Right ventricle myocardium inferior (tissue), 1 donor: ENCODE data around the gene C1QBP. TPM values are rescaled to one million over a fixed set of nuclear protein-coding genes. Genes with fewer than 3 reads are reported as not detected.
A peak's percentile ranks its signal among the peaks of the same experiment; 100 is the strongest.
"Not testable (repeated sequence)": the region's sequence is repeated elsewhere in the genome, so short reads cannot be mapped to it uniquely, and the experiment has no call there.

Source experiments
- ATAC-seq: fragments of 200-7000 bp; cut with Tn5 transposase; one replicate; pipeline ENCODE4 v1.9.1; 2020; ENCODE audit warnings: mild to moderate bottlenecking, moderate library complexity
- DNase-seq: peaks from one replicate; pipeline ENCODE4 v3.0.0; 2021; ENCODE audit errors: missing footprints
- intact Hi-C: fragments of 100-400 bp; cut with DNase I; formaldehyde crosslinking; loops from one replicate; pipeline ENCODE4 v1.11.0; 2022
- total RNA-seq: library from RNA; stranded (reverse); fragmentation: NEBNext Ultra II Directional; extraction: Animal tissue kit (Norgen Biotek cat#: 25700); gene quantifications from one replicate; pipeline ENCODE4 v1.2.1, GENCODE V29; 2021
- donor health status: DM: no; HTN: yes; CAD: no; lungs with severe emphysema.

C1QBP gene
- total RNA-seq, 1 donor from 2014 or later: 136 TPM

DNA sequence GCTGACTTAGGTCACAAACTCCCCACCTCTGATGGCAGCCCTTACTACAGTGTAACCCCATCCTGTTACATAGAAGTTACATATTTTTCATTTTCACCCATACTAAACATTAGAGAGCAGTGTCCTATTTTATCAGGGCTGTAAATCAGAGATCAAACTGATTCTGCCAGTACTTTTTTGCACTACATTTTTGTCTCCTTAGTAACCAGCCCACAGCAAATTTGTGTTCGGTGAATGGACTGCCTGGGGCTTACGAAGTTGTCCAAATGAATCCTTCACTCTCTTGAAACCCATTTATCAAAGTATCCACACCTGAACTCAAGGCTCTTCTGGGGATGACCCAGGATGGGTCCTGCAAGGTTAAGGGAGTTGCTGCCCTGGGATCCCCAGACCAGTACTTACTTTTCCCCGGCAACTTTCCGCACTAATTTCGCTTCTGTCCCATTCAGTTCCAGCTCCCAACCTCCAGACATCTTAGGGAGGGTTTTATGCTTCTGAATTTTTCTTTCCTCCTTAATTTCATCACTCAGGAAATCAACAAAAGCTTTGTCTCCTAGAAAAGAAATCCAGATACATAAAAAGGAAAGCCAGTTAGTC, 1.1 kb downstream of the C1QBP start:
- ATAC-seq (no peak), DNase-seq (no peak)
- intact Hi-C loops: loop anchor here (10.0 kb wide), 2 partner anchors 183 to 243 kb away; partner anchors contain the start of gene ZNF594

DNA sequence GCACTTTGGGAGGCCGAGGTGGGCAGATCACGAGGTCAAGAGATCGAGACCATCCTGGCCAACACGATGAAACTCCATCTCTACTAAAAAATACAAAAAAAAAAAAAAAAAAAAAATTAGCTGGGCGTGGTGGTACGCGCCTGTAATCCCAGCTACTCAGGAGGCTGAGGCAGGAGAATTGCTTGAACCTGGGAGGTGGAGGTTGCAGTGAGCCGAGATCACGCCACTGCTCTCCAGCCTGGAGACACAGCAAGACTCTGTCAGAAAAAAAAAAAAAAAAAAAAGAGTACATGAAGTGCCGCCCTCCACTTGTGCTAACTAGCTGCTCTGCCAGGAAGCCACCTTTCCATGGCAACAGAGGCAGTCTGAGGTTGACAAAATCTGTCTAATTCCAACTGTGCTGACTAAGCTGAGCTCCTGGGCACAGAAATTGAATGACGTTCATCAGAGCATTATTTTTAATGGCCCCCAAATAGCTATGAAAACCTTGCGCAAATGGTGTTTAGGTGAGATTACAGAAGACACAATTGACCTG, 3.1 kb downstream of the C1QBP start:
- intact Hi-C loops: loop anchor here (10.0 kb wide), 2 partner anchors 181 to 241 kb away; partner anchors contain the start of gene ZNF594
- not testable (repeated sequence) for ATAC-seq, DNase-seq

DNA sequence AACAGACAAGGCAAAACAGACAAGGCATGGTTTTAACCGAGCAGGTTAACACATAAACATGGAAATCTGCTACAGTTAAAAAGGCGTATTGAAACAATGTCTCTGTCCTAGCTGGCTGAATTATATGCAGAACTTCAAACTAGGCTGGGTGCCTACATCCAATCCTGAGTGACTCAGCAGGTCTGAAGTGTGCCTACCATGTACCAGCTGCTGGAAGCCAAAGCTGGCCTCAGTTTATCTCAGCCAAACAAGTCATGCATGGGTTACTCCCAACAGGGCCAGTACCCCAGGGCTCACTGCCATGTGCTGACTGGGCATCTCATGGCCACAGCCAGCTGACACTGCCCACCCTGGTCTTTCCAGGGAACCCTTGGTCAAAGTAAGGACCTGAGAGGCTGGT, 4.0 kb downstream of the C1QBP start:
- intact Hi-C loops: loop anchor here (10.0 kb wide), 2 partner anchors 180 to 240 kb away; partner anchors contain the start of gene ZNF594
- ATAC-seq: no peak

DNA sequence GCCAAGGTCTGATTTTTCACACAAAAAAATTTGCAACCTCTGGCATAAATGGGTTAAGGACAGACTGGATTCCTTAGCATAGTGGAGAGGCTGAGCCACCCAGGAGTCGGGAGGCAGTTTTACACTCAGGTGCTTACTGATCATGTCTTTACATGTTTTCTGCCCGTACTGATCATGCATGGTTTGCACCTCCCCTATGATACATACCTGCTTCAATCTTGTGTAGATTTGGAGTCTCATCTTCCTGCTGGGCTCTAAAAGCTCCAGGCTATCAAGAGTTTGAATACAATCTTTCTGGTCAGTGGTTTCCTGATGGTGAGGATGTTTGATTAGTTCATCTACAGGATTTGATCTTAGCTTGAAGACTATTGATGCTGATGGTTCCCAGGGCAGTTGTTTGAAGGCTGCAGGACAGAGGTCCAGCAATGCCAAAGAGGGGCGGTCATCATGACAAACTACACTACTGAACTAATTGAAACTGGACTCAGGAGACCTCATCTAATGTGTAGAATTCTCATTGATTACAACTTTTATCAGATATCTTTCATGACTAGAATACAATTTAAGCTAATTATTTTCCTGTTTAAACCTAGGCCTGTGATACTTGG, 6.9 kb downstream of the C1QBP start:
- ATAC-seq (no peak), DNase-seq (no peak)
- intact Hi-C loops: loop anchor here (10.0 kb wide), 2 partner anchors 177 to 237 kb away; partner anchors contain the start of gene ZNF594

More for the DNA sequence above, 4.0 kb downstream of the C1QBP start:
- no peak for DNase-seq

DNA sequence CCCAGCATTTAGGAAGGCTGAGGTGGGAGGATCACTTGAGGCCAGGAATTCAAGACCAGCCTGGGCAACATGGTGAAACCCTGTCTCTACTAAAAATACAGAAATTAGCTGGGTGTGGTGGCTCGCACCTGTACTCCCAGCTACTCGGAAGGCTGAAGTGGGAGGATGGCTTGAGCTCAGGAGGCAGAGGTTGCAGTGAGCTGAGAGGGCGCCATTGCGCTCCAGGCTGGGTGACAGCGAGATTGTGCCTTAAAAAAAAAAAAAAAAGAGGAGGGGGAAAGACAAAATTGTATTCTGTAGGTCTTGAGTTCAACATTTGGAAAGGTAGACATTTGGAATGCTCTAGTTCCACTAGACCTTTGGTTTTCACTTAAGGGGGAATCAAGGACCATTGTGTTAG, 7.7 kb downstream of the C1QBP start:
- not testable (repeated sequence) for DNase-seq, ATAC-seq
- intact Hi-C loops: loop anchor here (10.0 kb wide), 2 partner anchors 176 to 236 kb away; partner anchors contain the start of gene ZNF594

DNA sequence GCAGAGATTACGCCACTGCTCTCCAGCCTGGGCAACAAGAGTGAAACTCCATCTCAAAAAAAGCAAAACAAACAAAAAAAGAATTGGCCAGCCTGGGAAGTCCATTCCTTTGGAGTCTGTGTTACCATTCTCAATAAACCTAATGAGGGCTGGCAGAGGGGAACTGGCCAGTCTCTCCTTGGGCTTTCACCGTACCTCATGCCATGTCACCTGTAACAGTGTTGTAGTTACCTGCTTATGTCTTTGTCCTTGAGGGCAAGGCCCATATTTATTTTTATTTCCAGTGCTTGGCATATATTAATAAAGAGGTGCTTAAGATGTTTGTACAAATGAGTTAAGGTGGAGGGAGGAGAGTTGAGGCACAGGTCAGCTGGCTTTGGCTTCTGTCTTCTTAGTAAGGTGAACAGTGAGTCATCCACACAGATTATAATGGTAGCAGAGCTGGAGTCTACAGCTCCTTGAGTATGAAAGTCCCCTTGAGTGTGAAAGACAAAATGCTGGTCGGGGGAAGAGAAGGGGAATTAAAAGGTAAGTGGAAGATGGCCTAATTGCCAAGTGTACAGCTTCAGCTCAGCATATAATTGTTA, 8.4 kb downstream of the C1QBP start:
- intact Hi-C loops: loop anchor here (10.0 kb wide), 2 partner anchors 176 to 236 kb away; partner anchors contain the start of gene ZNF594
- DNase-seq (no peak), ATAC-seq (no peak)

DNA sequence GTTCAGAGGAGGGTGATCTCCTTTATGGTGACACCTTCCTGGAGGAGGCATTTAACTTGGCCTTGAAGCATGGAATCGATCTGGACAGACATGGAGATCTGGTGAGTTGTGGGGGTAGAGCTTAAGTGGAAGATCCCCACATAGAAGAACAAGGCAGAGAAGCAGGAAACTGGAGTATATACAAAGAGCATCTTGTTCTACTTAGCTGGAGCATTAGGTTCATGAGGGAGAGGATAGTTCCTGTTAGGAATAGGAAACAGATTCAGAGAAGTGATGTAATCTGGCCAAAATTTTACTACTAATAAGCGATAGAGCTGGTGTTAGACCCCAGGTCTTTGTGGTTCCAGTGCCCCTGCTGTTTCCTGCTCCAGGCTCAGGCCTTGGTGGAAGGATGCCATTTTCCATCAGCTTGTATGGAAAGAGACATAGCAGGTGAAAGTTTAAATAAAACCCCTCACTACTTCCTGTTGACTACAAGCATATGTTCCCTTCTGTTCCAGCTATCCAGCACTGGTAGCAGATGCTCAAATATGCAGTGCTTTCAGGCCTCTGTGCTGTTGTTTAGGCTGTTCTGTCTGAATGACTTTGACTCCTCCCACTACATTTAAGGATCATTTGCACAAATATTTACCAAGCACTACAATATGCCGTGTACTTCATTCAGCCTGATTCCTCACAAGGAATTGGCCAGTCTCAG, 9.6 kb downstream of the C1QBP start:
- intact Hi-C loops: no loop called here
- ATAC-seq: no peak
- no peak for DNase-seq

DNA sequence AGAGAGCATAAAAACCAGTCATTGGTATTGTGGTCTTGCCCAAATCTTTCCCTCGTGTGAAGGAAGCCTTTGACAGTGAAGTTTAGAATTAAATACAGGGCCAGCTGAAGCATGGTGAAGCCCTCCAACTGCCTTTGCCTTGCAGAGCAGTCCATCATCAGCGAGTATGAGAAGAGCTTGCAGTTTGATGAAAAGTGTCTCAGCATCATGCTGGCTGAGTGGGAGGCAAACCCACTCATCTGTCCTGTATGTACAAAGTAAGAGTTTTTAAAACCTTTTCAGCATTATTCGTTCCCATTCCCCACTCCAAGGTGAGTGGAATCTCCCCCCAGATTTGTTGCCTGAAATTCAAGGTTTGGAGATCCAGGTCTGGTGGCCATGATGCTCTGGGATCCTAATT, 13.1 kb downstream of the C1QBP start:
- intact Hi-C loops: no loop called here
- ATAC-seq (no peak), DNase-seq (no peak)

DNA sequence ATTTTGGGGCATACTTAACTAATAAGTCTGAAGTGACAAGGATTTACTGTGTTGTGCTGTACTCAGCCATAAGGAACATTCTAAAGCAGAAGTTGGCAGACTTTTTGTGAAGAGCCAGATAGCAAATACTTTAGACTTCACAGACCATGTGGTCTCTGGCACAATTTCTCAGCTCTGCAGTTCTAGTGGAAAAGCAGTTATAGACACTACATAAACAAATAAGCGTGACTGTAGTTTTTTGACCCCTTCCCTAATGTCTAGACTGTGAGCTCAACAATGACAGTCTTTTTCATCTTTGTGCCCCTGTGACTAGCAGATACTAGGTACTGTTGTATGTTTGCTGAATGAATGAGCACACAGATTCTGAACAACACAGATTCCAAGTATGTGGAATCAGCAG, 14.0 kb downstream of the C1QBP start:
- no peak for DNase-seq
- intact Hi-C loops: no loop called here
- no peak for ATAC-seq

DNA sequence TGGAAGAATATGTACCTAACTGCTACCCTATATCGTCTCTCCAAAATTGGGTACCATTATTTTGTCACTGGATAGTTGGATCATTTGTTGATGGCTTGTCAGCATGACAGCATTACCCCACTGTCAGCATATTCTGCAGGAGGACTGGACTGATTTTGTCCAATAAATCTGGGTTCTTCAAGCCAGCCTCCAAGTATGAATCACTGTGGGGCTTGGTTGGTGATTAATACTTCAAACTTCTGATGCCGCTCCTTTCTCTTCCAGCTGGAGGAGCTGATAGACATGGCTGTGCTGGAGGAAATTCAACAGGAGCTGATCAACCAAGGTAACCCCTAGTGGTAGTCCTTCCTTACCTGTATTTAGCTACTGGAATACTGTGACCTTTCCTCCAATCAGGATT, 16.4 kb downstream of the C1QBP start:
- ATAC-seq (no peak), DNase-seq (no peak)
- intact Hi-C loops: no loop called here

DNA sequence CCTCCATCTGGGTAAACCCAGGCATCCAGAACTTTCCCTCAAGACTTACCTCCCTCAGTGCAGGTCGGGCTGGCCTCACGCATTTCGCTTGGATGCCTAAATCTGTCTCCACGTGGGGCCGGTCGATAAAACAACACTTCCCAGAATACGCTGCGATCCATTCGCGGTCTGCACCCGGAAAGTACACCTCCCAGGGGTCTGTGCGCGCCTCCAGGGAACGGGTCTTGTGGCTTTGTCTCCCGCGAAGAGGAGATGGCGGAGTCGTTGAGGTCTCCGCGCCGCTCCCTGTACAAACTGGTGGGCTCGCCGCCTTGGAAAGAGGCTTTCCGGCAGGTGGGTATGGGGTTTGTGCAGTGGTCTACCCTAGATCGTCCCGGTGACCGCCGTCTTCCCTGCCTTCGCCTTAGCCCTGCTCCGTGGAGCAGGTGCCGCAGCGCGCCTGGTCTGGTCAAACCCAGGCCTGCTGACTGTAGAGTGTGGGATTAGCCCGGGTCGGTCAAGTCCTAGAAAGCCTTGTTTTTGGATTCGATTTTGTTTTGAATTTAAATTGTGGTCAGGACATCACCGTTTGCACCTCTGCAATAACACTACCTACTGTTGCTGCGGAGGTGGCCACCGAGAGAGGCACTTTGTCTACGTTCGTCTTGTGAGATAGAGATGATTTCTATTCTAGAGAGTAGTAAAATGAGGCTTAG, 18.8 kb downstream of the C1QBP start, which contains the start of gene RPAIN:
RPAIN (plus strand) TSS at position 224 of the 695 bp plus-strand sequence; CDS start at position 253, 29 bp downstream.
- peak; percentile 92 for DNase-seq
- intact Hi-C loops: no loop called here
- ATAC-seq: peak; percentile 91

DNA sequence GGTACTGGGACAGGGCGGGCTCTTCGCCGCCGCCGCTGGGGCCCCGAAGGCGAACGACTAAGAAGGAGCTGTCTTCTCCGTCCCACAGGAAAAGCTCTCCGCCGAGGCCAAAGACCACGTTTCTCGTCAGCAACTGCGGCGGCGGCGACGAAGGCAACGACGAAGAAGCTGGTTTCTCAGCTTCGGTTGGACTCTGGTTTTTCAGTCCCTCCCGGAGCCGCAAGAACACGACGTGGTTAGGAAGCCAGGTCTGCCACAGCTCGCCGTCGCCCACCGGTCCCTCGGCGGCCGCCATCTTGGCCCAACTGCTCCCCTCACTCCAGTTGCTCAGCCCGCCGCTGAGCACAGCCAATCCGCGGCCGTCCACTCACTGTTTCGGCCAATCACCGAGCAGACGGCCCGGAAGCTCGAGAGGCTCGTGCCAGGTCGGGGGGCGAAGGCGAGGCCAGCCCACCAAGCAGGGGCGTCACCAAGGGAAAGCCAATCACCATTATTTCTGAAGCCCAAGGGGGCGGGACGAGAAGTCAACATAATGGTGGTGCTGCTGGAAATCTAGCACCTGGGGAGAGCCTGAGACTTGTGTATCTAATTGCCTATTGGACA, 19.5 kb downstream of the C1QBP start, which contains the start of gene NUP88:
NUP88 (minus strand) TSS at position 307 of the 603 bp plus-strand sequence; CDS start at position 295, 12 bp downstream.
- intact Hi-C loops: no loop called here
- peak; percentile 99 for ATAC-seq
- DNase-seq: peak; percentile 97

DNA sequence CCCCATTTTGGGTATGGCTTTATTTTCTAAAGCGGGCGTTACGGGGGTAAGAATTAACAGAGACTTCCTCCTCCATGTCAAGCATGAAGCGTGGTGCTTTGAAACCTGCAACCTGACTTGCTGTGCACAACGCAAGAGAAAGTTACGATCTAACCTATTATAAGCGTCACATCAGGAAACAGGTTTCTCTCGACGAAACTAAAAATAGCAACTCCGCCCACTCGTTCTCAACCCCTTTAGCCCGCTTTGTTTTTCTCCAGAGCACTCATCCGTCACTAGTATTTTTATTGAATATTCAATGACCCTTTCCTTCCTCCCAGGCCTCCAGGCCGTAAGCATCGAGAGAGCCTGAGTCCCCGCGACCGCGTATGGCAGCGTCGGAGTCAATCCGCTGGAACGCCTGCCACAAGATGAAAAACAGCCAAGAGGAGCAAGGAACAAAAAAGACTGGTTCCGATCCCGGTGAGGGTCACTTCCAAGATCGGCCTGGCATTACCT, 20.0 kb downstream of the C1QBP start:
- intact Hi-C loops: no loop called here
- DNase-seq: no peak
- no peak for ATAC-seq

DNA sequence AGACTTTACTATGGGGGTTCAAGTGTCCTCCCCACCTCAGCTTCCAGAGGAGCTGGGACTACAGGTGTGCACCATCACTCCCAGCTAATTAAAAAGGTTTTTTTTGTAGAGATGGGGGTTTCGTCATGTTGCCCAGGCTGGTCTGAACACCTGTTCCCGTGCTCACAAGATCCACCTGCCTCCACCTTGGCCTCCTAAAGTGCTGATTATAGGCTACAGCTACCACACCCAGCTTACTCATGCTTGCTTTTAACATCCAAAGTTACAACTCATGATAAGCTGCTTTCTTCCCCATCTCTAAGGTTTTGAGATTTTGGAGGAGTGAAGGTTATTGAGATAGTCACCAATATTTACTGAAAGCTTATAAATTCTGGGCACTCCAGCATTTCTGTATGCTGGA, 22.1 kb downstream of the C1QBP start:
- intact Hi-C loops: no loop called here
- ATAC-seq: no peak
- no peak for DNase-seq

DNA sequence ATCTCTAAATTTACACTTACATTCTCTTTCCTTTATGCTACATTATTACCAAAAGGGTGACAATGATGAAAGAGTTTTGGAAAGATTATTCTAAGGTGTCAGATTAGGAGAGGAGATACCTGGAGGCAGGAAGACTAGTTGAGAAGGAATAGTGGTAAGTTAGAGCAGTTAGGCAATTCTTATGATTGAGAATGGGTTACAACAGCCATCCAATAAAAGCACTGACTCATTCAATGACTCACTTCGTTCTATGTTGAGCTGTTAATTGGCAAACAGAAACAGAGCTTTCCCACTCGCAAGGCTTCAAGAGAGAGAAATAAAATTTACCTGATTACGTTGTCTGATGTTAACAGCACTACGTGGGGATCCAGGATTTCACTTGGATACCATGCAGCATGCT, 25.3 kb downstream of the C1QBP start:
- DNase-seq (no peak), ATAC-seq (no peak)
- intact Hi-C loops: no loop called here

DNA sequence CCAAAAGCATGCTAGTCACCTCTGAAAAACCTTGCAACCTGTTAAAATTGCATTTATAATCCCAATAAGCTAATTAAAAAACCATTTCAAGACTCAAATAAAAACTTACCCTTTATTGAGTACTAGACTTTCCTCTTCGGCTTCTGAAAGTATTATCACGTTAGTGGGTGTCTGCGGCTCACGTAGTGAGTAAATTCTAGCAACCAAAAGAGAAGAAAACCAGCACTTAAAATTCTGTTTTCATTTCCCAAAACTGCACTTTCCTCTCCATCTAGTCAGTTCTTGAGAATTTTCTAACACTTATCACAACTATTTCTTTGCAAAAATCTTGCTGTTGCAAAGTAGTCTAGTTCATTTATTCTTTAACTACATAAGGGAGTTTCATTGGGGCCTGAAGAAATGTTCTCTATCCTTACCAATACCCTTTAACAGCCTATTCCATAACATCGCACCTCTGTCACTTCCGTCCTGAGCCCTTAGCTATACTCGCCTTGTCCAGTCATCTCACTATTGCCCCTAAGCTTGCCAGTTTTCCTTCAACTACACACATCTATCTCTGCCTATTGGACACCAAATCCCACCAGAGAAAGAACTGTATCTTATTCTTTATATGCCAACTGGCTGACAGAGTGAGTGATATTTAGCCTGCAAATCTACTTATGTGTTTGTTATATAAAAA, 28.2 kb downstream of the C1QBP start:
- DNase-seq (no peak), ATAC-seq (no peak)
- intact Hi-C loops: no loop called here

DNA sequence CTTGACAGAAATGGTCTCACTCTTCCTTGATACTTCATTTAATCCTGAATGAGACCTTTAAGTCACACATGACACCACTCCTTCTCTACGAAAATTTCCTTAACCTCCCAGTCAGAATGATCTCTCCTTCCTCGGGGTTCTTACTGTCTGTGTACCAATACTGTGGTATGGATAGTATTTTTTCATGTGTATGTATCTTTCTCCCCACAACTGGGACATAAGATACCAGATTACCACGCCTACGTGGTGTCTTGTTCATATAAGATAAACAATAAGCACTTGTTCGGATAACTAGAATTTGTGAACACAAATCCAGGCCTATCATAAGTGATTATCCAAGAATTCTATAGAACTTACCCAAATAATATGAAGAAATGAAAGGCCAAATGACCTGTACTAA, 30.8 kb downstream of the C1QBP start:
- ATAC-seq (no peak), DNase-seq (no peak)
- intact Hi-C loops: loop anchor here (10.0 kb wide), 1 partner anchor 53 kb away; no protein-coding TSS in a partner anchor
